ENCODE results near the gene NFIL3.

The NFIL3 gene

GRCh38 chr9:91428436-91428835 is 4.8 kb upstream of the NFIL3 start:
- Histone ChIP-seq H3K36me3 (ENCODE audit: insufficient read depth, low read length) (no peaks in the 10 kb centered on the region), H3K4me1 (ENCODE audit: insufficient read depth, low read length) (no peaks in the 10 kb centered on the region), H3K9me3 (ENCODE audit: control insufficient read depth, insufficient read depth, low read length) (no peaks in the 10 kb centered on the region), H3K9ac (ENCODE audit: low read depth, low read length) (no peak overlapping the region)

- Histone ChIP-seq H3K4me1 (ENCODE audit: insufficient read depth, low read length) (no peaks in the 10 kb centered on the region), H3K9ac (ENCODE audit: low read depth, low read length) (no peak overlapping the region), H3K9me3 (ENCODE audit: control insufficient read depth, insufficient read depth, low read length) (no peaks in the 10 kb centered on the region), H3K36me3 (ENCODE audit: insufficient read depth, low read length) (no peaks in the 10 kb centered on the region)
These were observed 4.2 kb upstream of the NFIL3 start for GRCh38 chr9:91427873-91428272.

- Histone ChIP-seq H3K36me3 (ENCODE audit: insufficient read depth, low read length) (no peaks in the 10 kb centered on the region), H3K9me3 (ENCODE audit: control insufficient read depth, insufficient read depth, low read length) (no peaks in the 10 kb centered on the region), H3K4me1 (ENCODE audit: insufficient read depth, low read length) (peaks cover 4% of the 10 kb centered on the region; the same call in 1 of the 2 replicates), H3K9ac (ENCODE audit: low read depth, low read length) (no peak overlapping the region)
These were observed 2.6 kb upstream of the NFIL3 start for GRCh38 chr9:91426123-91426745.

- H3K4me1 ChIP-seq (ENCODE audit: insufficient read depth, low read length): peaks cover 4% of the 10 kb centered on the region; the same call in 1 of the 2 replicates
- H3K9me3 ChIP-seq (ENCODE audit: control insufficient read depth, insufficient read depth, low read length): no peaks in the 10 kb centered on the region
- H3K9ac ChIP-seq (ENCODE audit: low read depth, low read length): no peak overlapping the region; the same call in 1 of the 2 replicates
- no peaks in the 10 kb centered on the region for H3K36me3 ChIP-seq (ENCODE audit: insufficient read depth, low read length)
These were observed 1.6 kb upstream of the NFIL3 start for GRCh38 chr9:91425271-91425670.

GRCh38 chr9:91424403-91425176 is 958 bp upstream of the NFIL3 start:
- Histone ChIP-seq H3K9me3 (ENCODE audit: control insufficient read depth, insufficient read depth, low read length) (no peaks in the 10 kb centered on the region), H3K4me1 (ENCODE audit: insufficient read depth, low read length) (peaks cover 4% of the 10 kb centered on the region), H3K9ac (ENCODE audit: low read depth, low read length) (peak overlapping the region; percentile 70), H3K36me3 (ENCODE audit: insufficient read depth, low read length) (no peaks in the 10 kb centered on the region)

GRCh38 chr9:91422758-91423711 is 597 bp downstream of the NFIL3 start:
- no peaks in the 10 kb centered on the region for H3K36me3 ChIP-seq (ENCODE audit: insufficient read depth, low read length)
- peak overlapping the region; percentile 79 for H3K9ac ChIP-seq (ENCODE audit: low read depth, low read length)
- H3K9me3 ChIP-seq (ENCODE audit: control insufficient read depth, insufficient read depth, low read length): no peaks in the 10 kb centered on the region
- peaks cover 4% of the 10 kb centered on the region for H3K4me1 ChIP-seq (ENCODE audit: insufficient read depth, low read length)

GRCh38 chr9:91421971-91422757 is 1.5 kb downstream of the NFIL3 start:
- H3K36me3 ChIP-seq (ENCODE audit: insufficient read depth, low read length): no peaks in the 10 kb centered on the region
- H3K4me1 ChIP-seq (ENCODE audit: insufficient read depth, low read length): peaks cover 4% of the 10 kb centered on the region
- H3K9ac ChIP-seq (ENCODE audit: low read depth, low read length): peak overlapping the region; percentile 79; the same call in 1 of the 2 replicates

GRCh38 chr9:91421128-91421765 is 2.4 kb downstream of the NFIL3 start:
- no peaks in the 10 kb centered on the region for H3K36me3 ChIP-seq (ENCODE audit: insufficient read depth, low read length)
- H3K9me3 ChIP-seq (ENCODE audit: control insufficient read depth, insufficient read depth, low read length): no peaks in the 10 kb centered on the region
- H3K9ac ChIP-seq (ENCODE audit: low read depth, low read length): peak overlapping the region; percentile 79; the same call in 1 of the 2 replicates
- peaks cover 4% of the 10 kb centered on the region for H3K4me1 ChIP-seq (ENCODE audit: insufficient read depth, low read length)

More at GRCh38 chr9:91421971-91422757, 1.5 kb downstream of the NFIL3 start:
- no peaks in the 10 kb centered on the region for H3K9me3 ChIP-seq (ENCODE audit: control insufficient read depth, insufficient read depth, low read length)

- peak overlapping the region; percentile 79; the same call in 1 of the 2 replicates for H3K9ac ChIP-seq (ENCODE audit: low read depth, low read length)
- H3K4me1 ChIP-seq (ENCODE audit: insufficient read depth, low read length): peaks cover 4% of the 10 kb centered on the region
- H3K36me3 ChIP-seq (ENCODE audit: insufficient read depth, low read length): no peaks in the 10 kb centered on the region
- H3K9me3 ChIP-seq (ENCODE audit: control insufficient read depth, insufficient read depth, low read length): no peaks in the 10 kb centered on the region
These were observed 3.0 kb downstream of the NFIL3 start for GRCh38 chr9:91420501-91421127.

GRCh38 chr9:91419222-91420191 is 4.1 kb downstream of the NFIL3 start:
- Histone ChIP-seq H3K9ac (ENCODE audit: low read depth, low read length) (no peak overlapping the region), H3K4me1 (ENCODE audit: insufficient read depth, low read length) (peaks cover 4% of the 10 kb centered on the region)

GRCh38 chr9:91418215-91418610 is 5.4 kb downstream of the NFIL3 start:
- Histone ChIP-seq H3K36me3 (ENCODE audit: insufficient read depth, low read length) (no peaks in the 10 kb centered on the region), H3K9ac (ENCODE audit: low read depth, low read length) (no peak overlapping the region), H3K9me3 (ENCODE audit: control insufficient read depth, insufficient read depth, low read length) (no peaks in the 10 kb centered on the region), H3K4me1 (ENCODE audit: insufficient read depth, low read length) (peaks cover 4% of the 10 kb centered on the region)

More at GRCh38 chr9:91419222-91420191, 4.1 kb downstream of the NFIL3 start:
- Histone ChIP-seq H3K36me3 (ENCODE audit: insufficient read depth, low read length) (no peaks in the 10 kb centered on the region), H3K9me3 (ENCODE audit: control insufficient read depth, insufficient read depth, low read length) (no peaks in the 10 kb centered on the region)

GRCh38 chr9:91417602-91418214 is 5.9 kb downstream of the NFIL3 start:
- Histone ChIP-seq H3K4me1 (ENCODE audit: insufficient read depth, low read length) (peaks cover 4% of the 10 kb centered on the region), H3K9me3 (ENCODE audit: control insufficient read depth, insufficient read depth, low read length) (no peaks in the 10 kb centered on the region), H3K36me3 (ENCODE audit: insufficient read depth, low read length) (no peaks in the 10 kb centered on the region), H3K9ac (ENCODE audit: low read depth, low read length) (no peak overlapping the region)

Measured in ES-I3 (cell line).